Uterus (tissue), 4 donors: Measurements from ENCODE around the gene CEBPG. TPM values are rescaled to one million over a fixed set of nuclear protein-coding genes. Genes with fewer than 3 reads are reported as not detected.

Experiments
- DNase-seq, 2 donors: peaks; one replicate each; pipeline ENCODE4 v3.0.0-alpha.2; 2019 to 2020
- H3K27ac ChIP-seq, 2 donors: fragments of 200-600 bp; sonication (generic); 1 replicate in 1 of 2; 2 replicates in 1 of 2; pipeline ENCODE4 v1.5.1; 2016 to 2018
- H3K27me3 ChIP-seq, 2 donors: fragments of 200-600 bp; sonication (generic); one replicate each; pipeline ENCODE4 v1.5.1; 2018 to 2019; ENCODE audit warnings: control low read depth in 1 of 2
- H3K36me3 ChIP-seq, 2 donors: fragments of 200-600 bp; sonication (generic); one replicate each; pipeline ENCODE4 v1.5.1; 2019; ENCODE audit warnings: control low read depth in 1 of 2
- H3K4me1 ChIP-seq, 2 donors: fragments of 200-600 bp; sonication (generic); one replicate each; pipeline ENCODE4 v1.5.1; 2018 to 2019; ENCODE audit warnings: control low read depth in 1 of 2
- H3K4me3 ChIP-seq, 2 donors: fragments of 200-600 bp; sonication (generic); 1 replicate in 1 of 2; 2 replicates in 1 of 2; pipeline ENCODE4 v1.5.1; 2018 to 2019; ENCODE audit warnings: mild to moderate bottlenecking in 1 of 2
- H3K9me3 ChIP-seq, 2 donors: fragments of 200-600 bp; sonication (generic); one replicate each; pipeline ENCODE4 v1.5.1; 2019; ENCODE audit warnings: control low read depth in 1 of 2
- POLR2A ChIP-seq, 2 donors: fragments of 450-650 bp; IDR thresholded peaks; one replicate each; pipeline ENCODE4 v1.6.1; 2016; ENCODE audit warnings: antibody characterized with exemption in 2 of 2, mild to moderate bottlenecking in 1 of 2, moderate library complexity in 1 of 2
- intact Hi-C: fragments of 100-400 bp; cut with DNase I; formaldehyde crosslinking; loops from one replicate; pipeline ENCODE4 v1.15.1; 2023; ENCODE audit warnings: low total_unique reads
- total RNA-seq, 4 donors: library from RNA; depleted of rRNA in 3 of 4; stranded (reverse); fragments of >200 nt in 3 of 4; gene quantifications; one replicate each; pipeline versions ENCODE4 v1.1.0 to v1.2.4, GENCODE V29; 2014 to 2023
- TF ChIP-seq, protein P1 (sequence below), 4 experiments: fragments of 200-600 bp in 2 of 4; fragments of 450-650 bp in 2 of 4; sonication (generic) in 2 of 4; IDR thresholded peaks; one replicate each; pipeline ENCODE4 v1.5.1; 2016 to 2019; ENCODE audit warnings: antibody characterized with exemption in 4 of 4, mild to moderate bottlenecking in 2 of 4, moderate library complexity in 1 of 4
- donor health status: DM: yes; HTN: yes; CAD: no.

CEBPG gene
- total RNA-seq, 4 donors from 2014 or later: 10.3 to 33.3 (median 25.5) TPM

DNA sequence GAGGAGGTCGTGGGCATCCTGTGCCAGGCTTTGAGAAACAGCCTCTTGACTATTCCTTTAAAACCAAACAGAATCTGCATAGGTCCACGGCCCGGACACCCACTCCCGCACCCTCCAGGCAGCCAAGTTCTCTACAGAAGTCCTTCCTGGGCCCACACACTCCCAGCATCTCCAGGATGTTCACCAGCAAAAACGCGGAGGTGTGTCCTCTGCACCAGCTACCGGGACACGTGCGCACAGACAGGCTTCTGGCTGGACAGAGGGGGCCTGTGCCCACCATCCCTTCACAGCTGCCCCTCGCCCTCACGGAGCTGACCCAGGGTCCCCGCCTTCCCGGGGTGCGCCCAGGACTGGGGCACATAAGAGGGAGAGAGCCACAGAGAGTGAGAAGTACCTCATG lies 44.2 kb downstream of the CEBPG start:
- Histone ChIP-seq H3K4me1 (peaks cover 0 to 7% of the 10 kb centered on the region in 2 donors), H3K27ac (no peak overlapping the region), H3K36me3 (no peaks in the 10 kb centered on the region), H3K4me3 (no peak overlapping the region), H3K27me3 (no peaks in the 10 kb centered on the region), H3K9me3 (no peaks in the 10 kb centered on the region)
- intact Hi-C loops: loop anchor here (10.0 kb wide), 2 partner anchors 273 to 357 kb away; no protein-coding TSS in a partner anchor
- no peak for DNase-seq
- TF ChIP-seq POLR2A (IDR thresholded peaks at IDR 0.05): no peak
- TF ChIP-seq, protein P1, sequence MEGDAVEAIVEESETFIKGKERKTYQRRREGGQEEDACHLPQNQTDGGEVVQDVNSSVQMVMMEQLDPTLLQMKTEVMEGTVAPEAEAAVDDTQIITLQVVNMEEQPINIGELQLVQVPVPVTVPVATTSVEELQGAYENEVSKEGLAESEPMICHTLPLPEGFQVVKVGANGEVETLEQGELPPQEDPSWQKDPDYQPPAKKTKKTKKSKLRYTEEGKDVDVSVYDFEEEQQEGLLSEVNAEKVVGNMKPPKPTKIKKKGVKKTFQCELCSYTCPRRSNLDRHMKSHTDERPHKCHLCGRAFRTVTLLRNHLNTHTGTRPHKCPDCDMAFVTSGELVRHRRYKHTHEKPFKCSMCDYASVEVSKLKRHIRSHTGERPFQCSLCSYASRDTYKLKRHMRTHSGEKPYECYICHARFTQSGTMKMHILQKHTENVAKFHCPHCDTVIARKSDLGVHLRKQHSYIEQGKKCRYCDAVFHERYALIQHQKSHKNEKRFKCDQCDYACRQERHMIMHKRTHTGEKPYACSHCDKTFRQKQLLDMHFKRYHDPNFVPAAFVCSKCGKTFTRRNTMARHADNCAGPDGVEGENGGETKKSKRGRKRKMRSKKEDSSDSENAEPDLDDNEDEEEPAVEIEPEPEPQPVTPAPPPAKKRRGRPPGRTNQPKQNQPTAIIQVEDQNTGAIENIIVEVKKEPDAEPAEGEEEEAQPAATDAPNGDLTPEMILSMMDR (IDR thresholded peaks at IDR 0.05): no peak

DNA sequence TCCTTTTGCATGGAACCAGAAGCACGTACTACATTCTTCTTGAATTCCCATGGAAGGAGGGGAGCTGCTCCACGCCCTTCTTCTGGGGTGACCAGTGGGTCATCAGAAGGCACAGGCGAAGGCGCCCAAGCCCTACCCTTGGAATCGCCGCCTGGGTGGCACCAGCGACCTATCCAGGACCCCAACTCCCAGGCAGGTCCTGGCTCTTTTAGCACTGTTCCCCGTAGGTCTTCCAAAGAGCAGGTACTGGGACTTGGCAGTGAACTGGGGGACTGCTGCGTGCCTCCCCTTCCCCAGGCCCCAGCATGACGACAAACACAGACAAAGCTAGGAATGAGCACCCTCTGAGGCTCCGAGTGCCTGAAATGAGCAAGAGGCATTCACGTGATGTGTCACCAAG lies 45.0 kb downstream of the CEBPG start:
- intact Hi-C loops: loop anchor here (10.0 kb wide), 2 partner anchors 274 to 356 kb away; no protein-coding TSS in a partner anchor

DNA sequence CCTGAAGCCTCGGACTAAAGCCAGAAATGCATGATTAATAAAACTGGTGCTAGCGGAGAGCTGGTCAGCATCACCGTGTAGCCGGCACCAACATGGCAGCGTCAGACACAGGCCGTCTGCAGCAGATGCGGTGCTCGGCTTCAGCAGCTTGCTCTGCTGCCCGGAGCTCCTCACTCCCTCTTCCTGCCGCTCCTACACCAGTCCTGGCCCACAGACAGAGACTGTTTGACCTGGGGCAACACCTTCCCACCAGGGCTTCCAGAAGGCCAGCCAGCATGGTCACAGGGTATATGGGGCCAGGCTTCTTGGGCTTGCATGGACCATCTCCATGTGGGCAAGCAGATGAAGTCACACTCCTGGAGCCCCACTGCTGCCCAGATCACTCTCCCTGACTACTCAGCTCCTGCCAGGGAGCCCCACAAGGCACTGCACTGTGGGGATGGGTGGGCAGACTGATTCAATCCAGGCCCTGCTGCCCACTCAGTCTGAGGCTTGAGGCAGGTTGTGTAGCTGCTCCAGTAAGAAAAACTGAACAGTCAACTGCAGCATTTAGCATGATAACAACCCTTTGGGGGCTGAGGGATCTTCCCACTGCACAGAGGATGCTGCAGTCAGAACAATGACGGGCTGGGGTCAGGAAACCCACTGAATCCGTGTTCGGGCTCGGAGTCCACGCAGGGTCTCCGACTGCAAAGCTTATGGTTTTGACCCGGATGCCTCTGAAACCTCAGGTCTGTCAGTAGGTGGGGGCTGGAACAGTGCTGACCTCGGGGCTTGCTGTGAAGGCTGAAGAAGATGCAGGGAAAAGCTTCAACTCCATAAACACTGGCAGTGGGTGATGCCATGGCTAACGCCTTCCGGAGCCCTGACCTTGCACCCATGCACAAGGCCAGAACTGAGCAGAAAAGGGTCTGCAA lies 45.6 kb downstream of the CEBPG start:
- Histone ChIP-seq H3K9me3 (no peaks in the 10 kb centered on the region), H3K4me3 (no peak overlapping the region), H3K4me1 (peaks cover 0 to 7% of the 10 kb centered on the region in 2 donors), H3K36me3 (no peaks in the 10 kb centered on the region), H3K27me3 (no peaks in the 10 kb centered on the region), H3K27ac (no peak overlapping the region)
- intact Hi-C loops: loop anchor here (10.0 kb wide), 2 partner anchors 274 to 356 kb away; no protein-coding TSS in a partner anchor
- DNase-seq: no peak
- no peak for TF ChIP-seq POLR2A (IDR thresholded peaks at IDR 0.05)
- TF ChIP-seq, protein P1 (IDR thresholded peaks at IDR 0.05): no peak

More for the DNA sequence above, 45.0 kb downstream of the CEBPG start:
- Histone ChIP-seq H3K4me3 (no peak overlapping the region), H3K9me3 (no peaks in the 10 kb centered on the region), H3K4me1 (peaks cover 0 to 7% of the 10 kb centered on the region in 2 donors), H3K27me3 (no peaks in the 10 kb centered on the region), H3K27ac (no peak overlapping the region), H3K36me3 (no peaks in the 10 kb centered on the region)
- TF ChIP-seq, protein P1 (IDR thresholded peaks at IDR 0.05): no peak
- TF ChIP-seq POLR2A (IDR thresholded peaks at IDR 0.05): no peak
- no peak for DNase-seq

DNA sequence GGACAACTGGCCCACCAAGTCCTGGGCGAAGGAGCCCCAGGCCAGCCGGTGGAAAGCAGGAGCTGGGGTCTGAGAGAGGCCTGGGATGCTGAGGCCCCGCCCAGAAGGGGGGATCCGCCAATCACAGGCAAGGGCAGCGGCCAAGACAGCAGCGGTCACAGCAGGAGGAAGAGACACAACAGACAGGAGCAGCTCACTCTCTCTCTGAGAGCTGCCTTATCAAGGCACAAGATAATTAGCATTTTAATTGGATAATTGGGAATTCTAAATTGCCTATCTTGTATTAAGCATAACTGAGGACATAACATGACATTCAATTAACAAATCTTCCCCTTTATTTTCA lies 46.2 kb downstream of the CEBPG start:
- Histone ChIP-seq H3K36me3 (no peaks in the 10 kb centered on the region), H3K27ac (no peak overlapping the region), H3K4me1 (peaks cover 0 to 7% of the 10 kb centered on the region in 2 donors), H3K9me3 (no peaks in the 10 kb centered on the region), H3K27me3 (no peaks in the 10 kb centered on the region), H3K4me3 (no peak overlapping the region)
- no peak for TF ChIP-seq POLR2A (IDR thresholded peaks at IDR 0.05)
- TF ChIP-seq, protein P1 (IDR thresholded peaks at IDR 0.05): no peak
- intact Hi-C loops: loop anchor here (10.0 kb wide), 2 partner anchors 275 to 355 kb away; no protein-coding TSS in a partner anchor
- DNase-seq: no peak

DNA sequence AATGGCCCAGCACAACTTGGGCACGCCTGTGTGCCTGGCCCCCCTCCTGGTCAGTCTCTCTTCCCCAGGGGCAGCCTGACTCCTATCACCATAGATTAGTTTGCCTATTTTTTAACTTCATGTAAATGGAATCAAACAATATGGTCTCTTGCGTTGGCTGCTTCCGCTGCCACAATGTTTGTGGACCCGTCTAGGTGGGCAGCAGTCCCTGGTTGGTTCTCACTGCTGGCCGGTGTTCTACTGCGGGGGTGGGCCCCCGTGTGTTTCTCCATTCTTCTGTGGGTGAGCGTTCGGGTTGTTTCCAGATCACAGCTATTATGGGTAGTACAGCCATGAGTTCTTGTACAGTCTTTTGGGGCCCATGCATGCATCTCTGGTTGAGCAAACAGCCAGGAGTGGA lies 47.3 kb downstream of the CEBPG start:
- Histone ChIP-seq H3K4me3 (no peak overlapping the region), H3K4me1 (peaks cover 0 to 7% of the 10 kb centered on the region in 2 donors), H3K36me3 (no peaks in the 10 kb centered on the region), H3K27me3 (no peaks in the 10 kb centered on the region), H3K9me3 (no peaks in the 10 kb centered on the region), H3K27ac (no peak overlapping the region)
- TF ChIP-seq POLR2A (IDR thresholded peaks at IDR 0.05): no peak
- TF ChIP-seq, protein P1 (IDR thresholded peaks at IDR 0.05): no peak
- intact Hi-C loops: no loop called here
- no peak for DNase-seq
